ENCODE results near the gene LIN28B.

The LIN28B gene, protein sequence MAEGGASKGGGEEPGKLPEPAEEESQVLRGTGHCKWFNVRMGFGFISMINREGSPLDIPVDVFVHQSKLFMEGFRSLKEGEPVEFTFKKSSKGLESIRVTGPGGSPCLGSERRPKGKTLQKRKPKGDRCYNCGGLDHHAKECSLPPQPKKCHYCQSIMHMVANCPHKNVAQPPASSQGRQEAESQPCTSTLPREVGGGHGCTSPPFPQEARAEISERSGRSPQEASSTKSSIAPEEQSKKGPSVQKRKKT

DNA sequence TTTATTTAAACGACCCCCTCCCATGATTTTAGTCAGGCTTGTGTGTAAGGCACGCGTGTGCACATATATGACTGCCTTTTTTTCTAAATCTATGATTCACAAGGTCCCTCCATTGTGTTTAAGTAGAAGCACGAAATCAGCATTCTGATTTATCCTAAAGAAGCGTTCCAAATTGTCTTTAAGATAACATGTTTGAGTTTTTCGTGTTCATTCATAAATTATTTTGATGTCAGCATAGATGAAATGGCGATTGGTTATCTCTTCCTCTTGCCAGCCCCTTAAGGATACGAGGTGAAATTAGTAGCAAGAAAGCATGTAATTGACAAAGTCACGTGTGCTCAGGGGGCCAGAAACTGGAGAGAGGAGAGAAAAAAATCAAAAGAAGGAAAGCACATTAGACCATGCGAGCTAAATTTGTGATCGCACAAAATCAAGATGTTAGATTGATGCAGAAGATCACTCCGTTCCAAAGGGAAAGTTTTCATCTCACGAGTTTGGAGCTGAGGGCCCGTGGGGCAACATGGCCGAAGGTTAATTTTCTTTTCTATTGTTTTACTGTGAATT, at the start of gene LIN28B:
Gene LIN28B, plus strand, starts transcription at position 377 of the 564 bp plus-strand sequence. Its CDS starts 144 bp downstream, at position 521.
- Histone ChIP-seq H3K4me3 (ENCODE audit: low read length) (no peak within 1 kb of the TSS), H3K9me3 (ENCODE audit: control insufficient read depth, low read length) (no peaks in the 10 kb centered on the region), H3K36me3 (ENCODE audit: control insufficient read depth, insufficient read depth, low read length) (no peaks in the 10 kb centered on the region), H3K9ac (ENCODE audit: low read length) (no peak within 1 kb of the TSS), H3K27me3 (ENCODE audit: control insufficient read depth, insufficient read depth, low read length) (peaks cover 55% of the 10 kb centered on the region), H3K4me1 (ENCODE audit: control insufficient read depth, insufficient read depth, low read length) (no peaks in the 10 kb centered on the region)

DNA sequence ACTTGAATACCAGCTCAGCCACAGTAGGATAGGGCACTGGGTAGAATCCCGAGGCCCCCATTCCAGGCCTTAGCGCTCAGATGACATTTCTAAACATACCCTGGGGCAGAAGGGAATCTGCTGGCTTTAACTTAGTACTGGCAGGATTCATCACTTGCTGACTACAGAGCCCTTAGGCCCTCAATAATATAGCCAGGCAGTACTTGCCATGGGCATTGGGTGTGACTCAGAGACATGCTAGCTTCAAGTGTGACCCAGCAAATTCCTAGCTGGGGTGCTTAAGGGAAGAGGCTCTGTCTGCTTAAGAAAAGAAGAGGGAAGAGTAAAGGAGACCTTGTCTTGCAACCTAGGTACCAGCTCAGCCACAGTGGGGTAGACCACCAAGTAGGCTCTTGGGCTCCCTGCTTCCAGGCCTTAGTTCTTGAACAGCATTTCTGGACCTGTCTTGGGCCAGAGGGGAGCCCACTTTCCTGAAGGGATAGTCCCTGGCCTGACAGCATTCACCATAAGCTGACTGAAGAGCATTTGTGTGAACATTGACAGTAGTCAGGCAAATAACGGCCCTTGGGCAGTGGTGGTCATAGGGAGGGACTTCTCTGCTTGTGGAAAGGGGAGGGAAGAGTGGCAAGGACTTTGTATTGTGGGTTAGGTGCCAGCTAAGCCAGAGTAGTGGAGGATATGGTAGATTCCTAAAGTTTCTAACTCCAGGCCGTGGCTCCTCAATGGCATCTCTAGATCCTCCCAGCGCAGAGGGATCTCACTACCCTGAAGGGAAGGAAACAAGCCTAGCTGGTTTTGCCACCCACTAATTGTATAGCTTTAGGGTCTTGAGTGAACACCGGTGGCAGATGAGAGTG, 48.6 kb upstream of the LIN28B start:
- Histone ChIP-seq H3K4me3 (ENCODE audit: low read length) (no peak overlapping the region), H3K36me3 (ENCODE audit: control insufficient read depth, insufficient read depth, low read length) (no peaks in the 10 kb centered on the region), H3K27me3 (ENCODE audit: control insufficient read depth, insufficient read depth, low read length) (no peaks in the 10 kb centered on the region), H3K4me1 (ENCODE audit: control insufficient read depth, insufficient read depth, low read length) (no peaks in the 10 kb centered on the region), H3K9ac (ENCODE audit: low read length) (no peak overlapping the region), H3K9me3 (ENCODE audit: control insufficient read depth, low read length) (no peaks in the 10 kb centered on the region)

DNA sequence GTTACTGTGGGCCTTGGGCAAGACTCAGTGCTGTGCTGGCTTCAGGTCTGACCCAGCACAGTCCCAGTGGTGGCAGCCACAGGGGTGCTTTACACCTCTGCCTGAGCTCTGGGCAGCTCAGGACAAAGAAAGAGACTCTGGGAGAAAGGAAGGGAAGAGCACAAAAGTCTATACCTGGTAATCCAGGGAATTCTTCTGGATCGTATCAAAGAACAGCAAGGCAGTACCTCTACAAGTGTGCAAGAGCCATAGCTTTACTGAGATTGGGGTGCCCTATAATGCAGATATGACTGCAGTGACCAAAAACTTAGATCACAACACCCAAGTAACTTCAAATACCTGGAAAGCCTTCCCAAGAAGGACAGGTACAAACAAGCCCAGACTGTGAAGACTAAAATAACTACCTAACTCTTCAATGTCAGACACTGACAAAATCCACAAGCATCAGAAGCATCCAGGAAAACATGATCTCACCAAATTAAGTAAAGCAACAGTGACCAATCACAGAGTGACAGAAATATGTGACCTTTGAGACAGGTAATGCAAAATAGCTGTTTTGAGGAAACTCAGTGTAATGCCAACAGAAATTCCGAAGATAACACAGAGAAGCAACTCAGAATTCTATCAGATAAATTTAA, 47.9 kb upstream of the LIN28B start:
- Histone ChIP-seq H3K36me3 (ENCODE audit: control insufficient read depth, insufficient read depth, low read length) (no peaks in the 10 kb centered on the region), H3K4me3 (ENCODE audit: low read length) (no peak overlapping the region), H3K27me3 (ENCODE audit: control insufficient read depth, insufficient read depth, low read length) (no peaks in the 10 kb centered on the region), H3K9ac (ENCODE audit: low read length) (no peak overlapping the region), H3K9me3 (ENCODE audit: control insufficient read depth, low read length) (no peaks in the 10 kb centered on the region), H3K4me1 (ENCODE audit: control insufficient read depth, insufficient read depth, low read length) (no peaks in the 10 kb centered on the region)

DNA sequence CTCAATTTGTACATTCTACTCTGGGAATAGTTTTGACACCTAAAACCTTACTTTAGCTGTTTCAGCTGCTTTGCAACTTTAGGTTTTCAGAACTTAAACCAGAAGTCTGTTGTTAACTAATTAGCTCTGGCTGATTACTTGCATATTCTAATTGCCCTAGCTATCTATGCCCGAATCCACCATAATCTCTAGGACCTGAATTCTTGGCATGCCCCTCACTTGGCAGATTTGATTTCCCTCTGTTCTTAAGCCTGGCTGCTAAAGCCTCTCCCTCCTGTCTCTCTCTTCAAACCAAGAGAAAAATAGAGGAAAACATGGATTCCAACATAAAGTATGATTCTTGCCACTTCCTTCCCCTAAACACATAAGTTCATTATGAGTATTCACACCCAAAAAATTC, 35.0 kb upstream of the LIN28B start:
- Histone ChIP-seq H3K36me3 (ENCODE audit: control insufficient read depth, insufficient read depth, low read length) (no peaks in the 10 kb centered on the region), H3K9me3 (ENCODE audit: control insufficient read depth, low read length) (no peaks in the 10 kb centered on the region), H3K27me3 (ENCODE audit: control insufficient read depth, insufficient read depth, low read length) (no peaks in the 10 kb centered on the region), H3K4me1 (ENCODE audit: control insufficient read depth, insufficient read depth, low read length) (no peaks in the 10 kb centered on the region), H3K4me3 (ENCODE audit: low read length) (no peak overlapping the region), H3K9ac (ENCODE audit: low read length) (no peak overlapping the region)

DNA sequence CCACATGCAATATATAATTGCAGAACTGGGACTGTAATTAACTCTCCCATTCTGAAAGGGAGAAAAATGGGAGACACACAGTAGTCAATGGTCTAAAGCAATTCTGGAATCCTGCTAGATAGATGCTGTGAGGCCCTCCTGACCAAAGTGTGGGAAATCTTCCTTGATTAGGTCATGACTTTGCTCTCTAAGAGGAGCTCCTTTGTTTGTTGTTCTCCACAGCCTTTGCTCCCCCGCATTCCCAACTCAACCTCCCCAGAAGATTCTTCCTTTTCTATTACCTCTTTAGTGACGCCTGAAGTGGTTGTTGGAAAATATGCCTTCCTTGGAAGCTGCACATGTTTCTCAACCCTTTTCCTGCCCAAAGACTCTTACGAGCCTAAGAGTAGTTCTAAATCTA, 28.8 kb upstream of the LIN28B start:
- no peaks in the 10 kb centered on the region for H3K9me3 ChIP-seq (ENCODE audit: control insufficient read depth, low read length)
- H3K36me3 ChIP-seq (ENCODE audit: control insufficient read depth, insufficient read depth, low read length): no peaks in the 10 kb centered on the region
- H3K4me3 ChIP-seq (ENCODE audit: low read length): no peak overlapping the region
- no peaks in the 10 kb centered on the region for H3K4me1 ChIP-seq (ENCODE audit: control insufficient read depth, insufficient read depth, low read length)
- no peak overlapping the region for H3K9ac ChIP-seq (ENCODE audit: low read length)
- H3K27me3 ChIP-seq (ENCODE audit: control insufficient read depth, insufficient read depth, low read length): no peaks in the 10 kb centered on the region

DNA sequence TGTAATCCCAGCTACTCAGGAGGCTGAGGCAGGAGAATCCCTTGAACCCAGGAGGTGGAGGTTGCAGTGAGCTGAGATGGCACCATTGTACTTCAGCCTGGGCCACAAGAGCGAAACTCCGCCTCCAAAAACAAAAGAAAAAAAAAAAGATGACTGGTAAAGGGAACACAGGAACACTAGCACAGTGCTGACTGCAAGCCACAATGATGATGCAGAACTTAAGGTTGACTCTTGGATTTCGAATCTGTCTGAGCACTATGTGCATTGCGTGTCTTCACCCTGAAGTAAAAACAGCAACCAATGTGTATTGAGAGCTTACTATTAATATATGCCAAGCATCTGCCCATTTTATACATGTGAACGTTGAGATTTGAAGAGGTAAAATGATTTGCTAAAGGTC, 27.6 kb upstream of the LIN28B start:
- Histone ChIP-seq H3K9me3 (ENCODE audit: control insufficient read depth, low read length) (no peaks in the 10 kb centered on the region), H3K9ac (ENCODE audit: low read length) (no peak overlapping the region)

DNA sequence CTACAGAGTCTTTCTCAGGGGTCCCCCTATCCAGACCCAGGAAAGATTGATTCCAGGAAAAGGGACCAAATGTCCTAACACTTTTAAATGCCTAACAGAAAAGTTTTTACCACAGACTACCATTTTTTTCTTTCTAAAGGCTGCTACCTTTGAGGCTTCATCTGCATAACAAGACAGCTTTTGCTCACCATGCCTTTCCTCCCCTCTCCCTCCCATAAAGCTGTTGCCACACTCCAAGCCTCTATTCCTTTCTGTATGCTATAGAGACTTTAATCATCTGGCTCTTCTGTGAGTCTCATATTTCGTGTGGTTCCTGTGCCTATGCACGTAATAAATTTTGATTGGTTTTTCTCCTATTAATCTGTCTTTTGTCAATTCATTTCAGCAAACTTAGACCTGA, 26.0 kb upstream of the LIN28B start:
- Histone ChIP-seq H3K4me1 (ENCODE audit: control insufficient read depth, insufficient read depth, low read length) (no peaks in the 10 kb centered on the region), H3K4me3 (ENCODE audit: low read length) (no peak overlapping the region)

More for the DNA sequence above, 27.6 kb upstream of the LIN28B start:
- Histone ChIP-seq H3K4me3 (ENCODE audit: low read length) (no peak overlapping the region), H3K27me3 (ENCODE audit: control insufficient read depth, insufficient read depth, low read length) (no peaks in the 10 kb centered on the region), H3K4me1 (ENCODE audit: control insufficient read depth, insufficient read depth, low read length) (no peaks in the 10 kb centered on the region), H3K36me3 (ENCODE audit: control insufficient read depth, insufficient read depth, low read length) (no peaks in the 10 kb centered on the region)

DNA sequence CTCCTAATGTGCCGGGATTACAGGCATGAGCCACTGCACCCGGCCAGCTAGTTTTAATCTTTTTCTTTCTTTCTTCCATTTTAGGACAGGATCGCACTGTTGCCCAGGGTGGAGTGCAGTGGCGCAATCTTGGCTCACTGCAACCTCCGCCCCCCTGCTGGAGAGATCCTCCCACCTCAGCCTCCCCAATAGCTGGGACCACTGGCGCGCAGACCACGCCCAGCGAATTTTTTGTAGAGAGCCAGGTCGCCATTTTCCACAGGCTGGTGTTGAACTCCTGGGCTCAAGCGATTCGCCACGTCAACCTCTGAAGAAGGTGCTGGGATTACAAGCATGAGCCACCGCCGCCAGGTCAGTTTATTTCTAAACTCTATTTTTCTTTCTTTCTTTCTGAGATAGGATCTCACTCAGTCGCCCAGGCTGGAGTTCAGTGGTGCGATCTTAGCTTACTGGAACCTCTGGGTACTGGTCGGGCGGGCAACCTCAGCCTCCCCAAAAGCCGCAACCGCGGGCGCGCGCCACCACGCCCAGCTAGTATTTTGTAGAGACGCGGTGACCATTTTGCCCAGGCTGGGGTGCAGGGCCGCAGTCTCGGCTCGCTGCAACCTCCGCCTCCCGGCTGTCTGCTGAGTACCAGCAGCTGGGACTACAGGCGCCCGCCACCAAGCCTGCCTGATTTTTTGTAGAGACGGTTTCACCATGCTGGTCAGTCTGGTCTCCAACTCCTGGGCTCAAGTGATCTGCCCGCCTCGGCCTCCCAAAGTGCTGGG, 20.0 kb upstream of the LIN28B start:
- Histone ChIP-seq H3K4me3 (ENCODE audit: low read length) (no peak overlapping the region), H3K36me3 (ENCODE audit: control insufficient read depth, insufficient read depth, low read length) (no peaks in the 10 kb centered on the region), H3K27me3 (ENCODE audit: control insufficient read depth, insufficient read depth, low read length) (peaks cover 28% of the 10 kb centered on the region), H3K9ac (ENCODE audit: low read length) (no peak overlapping the region), H3K4me1 (ENCODE audit: control insufficient read depth, insufficient read depth, low read length) (no peaks in the 10 kb centered on the region), H3K9me3 (ENCODE audit: control insufficient read depth, low read length) (no peaks in the 10 kb centered on the region)

More for the DNA sequence above, 26.0 kb upstream of the LIN28B start:
- Histone ChIP-seq H3K9ac (ENCODE audit: low read length) (no peak overlapping the region), H3K27me3 (ENCODE audit: control insufficient read depth, insufficient read depth, low read length) (peaks cover under 1% of the 10 kb centered on the region), H3K9me3 (ENCODE audit: control insufficient read depth, low read length) (no peaks in the 10 kb centered on the region), H3K36me3 (ENCODE audit: control insufficient read depth, insufficient read depth, low read length) (no peaks in the 10 kb centered on the region)

DNA sequence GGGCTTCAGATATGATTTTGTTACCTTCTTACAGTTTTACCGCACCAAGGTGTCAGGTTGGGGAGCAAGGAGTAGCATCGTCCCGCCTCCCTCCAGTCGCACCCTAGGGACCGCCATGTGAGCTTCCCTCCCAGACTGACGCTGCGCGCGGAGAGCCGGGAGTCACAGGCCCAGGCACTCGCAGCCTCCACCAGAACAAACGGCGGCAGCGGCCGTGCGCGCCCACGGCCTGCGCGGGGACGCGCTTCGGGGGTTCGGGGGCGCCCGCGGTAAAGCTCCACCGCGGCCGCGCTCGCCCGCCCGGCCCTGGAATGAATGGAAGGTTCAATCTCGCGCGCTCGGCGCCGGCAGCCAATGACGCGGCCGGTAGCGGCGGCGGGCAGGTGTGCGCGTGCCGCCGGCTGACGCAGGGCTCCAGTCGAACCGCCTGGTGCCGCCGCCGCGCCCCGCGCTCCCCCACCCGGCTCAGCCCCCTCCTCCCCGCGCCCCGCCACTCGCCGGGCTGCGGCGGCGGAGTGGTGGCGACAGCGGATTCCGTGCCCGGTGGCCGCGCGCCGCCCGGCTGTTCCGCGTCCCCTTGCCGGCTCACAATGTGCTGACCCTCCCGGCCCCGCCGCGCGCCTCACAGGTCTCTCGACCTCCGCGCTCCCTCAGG, 16.5 kb upstream of the LIN28B start:
- no peaks in the 10 kb centered on the region for H3K9me3 ChIP-seq (ENCODE audit: control insufficient read depth, low read length)
- H3K27me3 ChIP-seq (ENCODE audit: control insufficient read depth, insufficient read depth, low read length): peaks cover 38% of the 10 kb centered on the region
- no peak overlapping the region for H3K4me3 ChIP-seq (ENCODE audit: low read length)
- H3K4me1 ChIP-seq (ENCODE audit: control insufficient read depth, insufficient read depth, low read length): no peaks in the 10 kb centered on the region
- no peaks in the 10 kb centered on the region for H3K36me3 ChIP-seq (ENCODE audit: control insufficient read depth, insufficient read depth, low read length)
- H3K9ac ChIP-seq (ENCODE audit: low read length): no peak overlapping the region

DNA sequence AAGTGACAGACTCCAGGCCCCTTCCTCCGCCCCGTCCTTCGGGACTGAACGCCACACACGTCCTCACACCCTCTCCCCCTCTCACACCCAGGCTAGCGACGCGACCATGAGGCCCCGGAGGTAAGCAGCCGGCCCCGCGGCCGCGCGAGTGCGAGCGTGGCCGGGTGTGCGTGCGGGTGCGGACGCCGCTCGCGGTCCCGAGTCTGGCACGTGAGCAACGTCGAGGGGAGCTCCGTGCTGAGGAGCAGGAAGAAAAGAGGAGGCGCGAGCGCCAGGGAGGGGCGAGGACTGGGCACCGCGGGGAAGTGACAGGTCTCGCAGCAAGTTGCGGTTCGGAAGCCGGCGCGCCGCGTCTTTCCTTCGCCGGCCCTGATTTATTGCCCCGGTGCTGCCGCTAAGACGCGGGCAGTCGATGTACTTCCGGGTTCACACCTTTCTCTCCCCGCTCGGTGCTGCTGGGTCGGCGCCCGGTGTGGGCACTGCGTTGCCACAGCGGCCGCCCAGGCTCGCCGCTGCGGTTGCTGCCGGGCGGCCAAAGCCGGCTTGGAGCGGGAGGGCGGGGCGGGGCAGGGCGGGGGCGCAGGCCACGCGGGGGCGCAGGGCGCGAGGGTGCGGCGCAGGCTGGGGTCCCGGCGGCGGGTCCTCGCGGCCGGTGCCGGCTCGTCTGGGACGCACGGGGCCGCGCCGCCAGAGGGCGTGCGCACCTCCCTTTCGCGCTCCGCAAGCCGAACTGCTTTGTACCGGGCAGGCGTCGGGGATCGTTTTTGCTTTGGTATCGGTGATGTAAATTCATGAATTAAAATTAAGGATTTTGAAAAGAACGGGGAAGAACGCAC, 15.8 kb upstream of the LIN28B start:
- Histone ChIP-seq H3K36me3 (ENCODE audit: control insufficient read depth, insufficient read depth, low read length) (no peaks in the 10 kb centered on the region), H3K4me3 (ENCODE audit: low read length) (no peak overlapping the region), H3K27me3 (ENCODE audit: control insufficient read depth, insufficient read depth, low read length) (peaks cover 36% of the 10 kb centered on the region), H3K9me3 (ENCODE audit: control insufficient read depth, low read length) (no peaks in the 10 kb centered on the region), H3K4me1 (ENCODE audit: control insufficient read depth, insufficient read depth, low read length) (no peaks in the 10 kb centered on the region), H3K9ac (ENCODE audit: low read length) (no peak overlapping the region)

Data from mucosa of stomach (tissue), 1 donor.